ENCODE results near the gene SLC22A3. TPM values are rescaled to one million over a fixed set of nuclear protein-coding genes. Genes with fewer than 3 reads are reported as not detected.

The SLC22A3 gene
- total and polyA plus RNA-seq, 2 of the 4 experiments (the other 2 are of a cell fraction) = not detected

DNA sequence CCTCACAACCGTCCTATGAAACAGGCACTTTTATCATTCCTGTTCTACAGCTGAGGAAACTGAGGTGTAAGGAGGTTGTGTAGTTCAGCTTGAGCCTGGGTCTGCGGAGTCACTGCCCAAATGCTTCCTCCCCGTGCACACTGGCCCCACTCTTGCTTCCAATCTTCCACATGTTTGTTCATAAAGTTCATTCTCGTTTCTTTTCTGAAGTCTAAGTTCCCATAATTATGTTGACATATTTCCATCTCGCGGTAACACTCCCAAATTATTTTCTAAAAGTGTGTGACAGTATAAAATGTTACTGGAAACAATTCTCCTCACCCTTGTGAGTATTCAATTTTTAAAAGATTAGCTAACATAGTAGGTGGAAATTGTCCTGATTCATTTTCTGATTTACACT, 106.9 kb downstream of the SLC22A3 start:
- Histone ChIP-seq H3K27me3 (ENCODE audit: control insufficient read depth, insufficient read depth, low read length) (no peaks in the 10 kb centered on the region), H3K56ac (ENCODE audit: extremely low read depth, insufficient read depth, low read length) (no peak overlapping the region), H3K4me2 (ENCODE audit: low read depth, low read length) (no peak overlapping the region), H4K5ac (ENCODE audit: low read depth, low read length) (no peak overlapping the region), H2BK5ac (ENCODE audit: low read depth, low read length, poor library complexity, severe bottlenecking) (no peak overlapping the region), H3K4ac (ENCODE audit: low read depth, low read length) (no peak overlapping the region), H2BK120ac (ENCODE audit: low read depth, low read length) (no peak overlapping the region), H3K4me1 (ENCODE audit: control insufficient read depth, insufficient read depth, low read length) (no peaks in the 10 kb centered on the region), H2AFZ (replicated peaks; ENCODE audit: low read length, poor library complexity) (no peak overlapping the region), H2AK5ac (ENCODE audit: low read depth, low read length) (no peak overlapping the region), H2BK15ac (ENCODE audit: low read depth, low read length) (no peak overlapping the region), H3K14ac (replicated peaks; ENCODE audit: low read depth, low read length) (no peak overlapping the region), H4K8ac (ENCODE audit: low read depth in 2 of 2, low read length in 2 of 2) (no peak overlapping the region), H3K36me3 (ENCODE audit: control insufficient read depth, insufficient read depth, low read length) (no peaks in the 10 kb centered on the region), H4K20me1 (ENCODE audit: insufficient read depth, low read length) (no peaks in the 10 kb centered on the region), H3K9me1 (ENCODE audit: insufficient read depth, low read length) (no peaks in the 10 kb centered on the region), H3K79me1 (ENCODE audit: low read depth in 1 of 2, low read length in 2 of 2) (no peaks in the 10 kb centered on the region), H4K91ac (ENCODE audit: insufficient read depth, low read depth, low read length) (no peak overlapping the region), H3K23ac (ENCODE audit: low read depth, low read length) (no peak overlapping the region), H3K9ac (ENCODE audit: low read depth, low read length) (no peak overlapping the region), H3K18ac (ENCODE audit: low read depth, low read length) (no peak overlapping the region), H3K27ac (ENCODE audit: insufficient read depth, low read length) (no peak overlapping the region), H2AK9ac (replicated peaks; ENCODE audit: low read depth, low read length, poor library complexity) (no peak overlapping the region), H3K4me3 (ENCODE audit: insufficient read depth, low read depth, low read length) (no peak overlapping the region), H3K9me3 (ENCODE audit: control insufficient read depth, insufficient read depth, low read length) (no peaks in the 10 kb centered on the region), H2BK20ac (ENCODE audit: low read depth, low read length) (no peak overlapping the region)
- in situ Hi-C loops (cut with MboI; ENCODE audit: low sequenced_read_pairs) = loop anchor here (5.0 to 25.0 kb wide), 2 partner anchors 363 to 593 kb away; no protein-coding TSS in a partner anchor
- TF ChIP-seq FOS (IDR thresholded peaks at IDR 0.05; ENCODE audit: low read depth, low read length) = no peak
- TF ChIP-seq, protein P1, sequence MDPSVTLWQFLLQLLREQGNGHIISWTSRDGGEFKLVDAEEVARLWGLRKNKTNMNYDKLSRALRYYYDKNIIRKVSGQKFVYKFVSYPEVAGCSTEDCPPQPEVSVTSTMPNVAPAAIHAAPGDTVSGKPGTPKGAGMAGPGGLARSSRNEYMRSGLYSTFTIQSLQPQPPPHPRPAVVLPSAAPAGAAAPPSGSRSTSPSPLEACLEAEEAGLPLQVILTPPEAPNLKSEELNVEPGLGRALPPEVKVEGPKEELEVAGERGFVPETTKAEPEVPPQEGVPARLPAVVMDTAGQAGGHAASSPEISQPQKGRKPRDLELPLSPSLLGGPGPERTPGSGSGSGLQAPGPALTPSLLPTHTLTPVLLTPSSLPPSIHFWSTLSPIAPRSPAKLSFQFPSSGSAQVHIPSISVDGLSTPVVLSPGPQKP (IDR thresholded peaks at IDR 0.05; ENCODE audit: borderline replicate concordance, low read depth, low read length) = no peak
- no peak for TF ChIP-seq BHLHE40 (IDR thresholded peaks at IDR 0.05; ENCODE audit: low read depth, low read length)
- no peak for TF ChIP-seq MAFK (IDR thresholded peaks at IDR 0.05; ENCODE audit: low read depth, low read length)
- no peak for TF ChIP-seq RFX5 (IDR thresholded peaks at IDR 0.05; ENCODE audit: low read depth, low read length)
- TF ChIP-seq CHD1 (IDR thresholded peaks at IDR 0.05; ENCODE audit: low read depth, low read length) = no peak
- no peak for TF ChIP-seq MXI1 (IDR thresholded peaks at IDR 0.05; ENCODE audit: borderline replicate concordance, low read depth, low read length)
- no peak for TF ChIP-seq CEBPB (IDR thresholded peaks at IDR 0.05; ENCODE audit: low read depth, low read length)
- no peak for TF ChIP-seq POLR2A (IDR thresholded peaks at IDR 0.05; ENCODE audit: low read depth, low read length)
- intact Hi-C loops (cut with micrococcal nuclease) = no loop called here
- DNase-seq (no peak), ATAC-seq (ENCODE audit: low read depth) (no peak)
- BruUV-seq (replicated peaks) = no TSS peak
- POLR2A ChIA-PET (ENCODE audit: unreplicated experiment) = interaction anchor here (0.6 kb wide), 1 partner anchor 22 kb away, joined by 3 read pairs; no protein-coding TSS in a partner anchor
- CTCF ChIA-PET = interaction anchor here (0.5 to 3.0 kb wide), 24 partner anchors 10 to 764 kb away, joined by 3 to 40 read pairs (median 3); no protein-coding TSS in a partner anchor
- no CpG with 5 or more reads among the region's 6 CpGs for WGBS, 2 experiments (ENCODE audit: extremely low coverage in 2 of 2, insufficient read length in 1 of 2)
- dilution Hi-C loops (cut with HindIII; ENCODE audit: low sequenced_read_pairs, unreplicated experiment) = no loop called here
